LNCaP clone FGC (cell line): ENCODE data around the gene HCFC1R1.

Experiments used
- DNase-seq: peaks from one replicate; pipeline ENCODE4 v3.0.0-alpha.2; 2011; ENCODE audit warnings: low read depth
- H3K4me3 ChIP-seq: 2 replicates; pipeline ENCODE4 v1.5.1; 2011; ENCODE audit warnings: mild to moderate bottlenecking, low read depth, low read length, control low read depth
- CTCF ChIP-seq: IDR thresholded peaks from 2 replicates; pipeline ENCODE4 v1.5.1; 2012; ENCODE audit warnings: mild to moderate bottlenecking; ENCODE audit not compliant: control insufficient read depth, insufficient read depth; ENCODE audit errors: extremely low read depth

Gene HCFC1R1

GRCh38 chr16:3001316-3001715, 22.4 kb downstream of the HCFC1R1 start:
- no peak for TF ChIP-seq CTCF
- DNase-seq: no peak
- H3K4me3 ChIP-seq: no peak overlapping the region

GRCh38 chr16:3000540-3000939, 23.2 kb downstream of the HCFC1R1 start:
- H3K4me3 ChIP-seq: no peak overlapping the region
- no peak for TF ChIP-seq CTCF
- no peak for DNase-seq

GRCh38 chr16:2999929-3000328, 23.8 kb downstream of the HCFC1R1 start:
- no peak for TF ChIP-seq CTCF
- DNase-seq: no peak
- no peak overlapping the region for H3K4me3 ChIP-seq

DNA sequence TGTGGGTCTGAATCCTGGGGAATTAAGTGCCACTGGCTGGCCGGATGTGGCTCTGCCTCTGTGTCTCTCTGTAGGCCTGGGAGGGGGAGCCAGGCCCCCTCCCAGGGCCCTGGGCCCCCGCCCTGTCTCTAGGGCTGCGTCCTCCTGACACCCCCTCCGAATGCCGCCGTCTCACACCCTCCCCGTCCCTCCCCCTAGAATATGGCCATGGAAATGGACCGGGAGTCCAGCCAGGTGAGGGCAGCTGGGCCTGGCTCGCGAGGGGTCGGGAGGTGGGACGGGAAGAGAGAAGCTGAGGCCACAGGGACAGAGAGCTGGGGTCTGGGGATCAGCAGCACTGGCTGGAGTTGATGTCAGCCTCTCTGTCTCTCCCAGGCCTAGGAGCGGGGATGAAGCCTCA, 27.4 kb downstream of the HCFC1R1 start:
- no peak overlapping the region for H3K4me3 ChIP-seq
- no peak for DNase-seq
- no peak for TF ChIP-seq CTCF

- DNase-seq: no peak
- H3K4me3 ChIP-seq: no peak overlapping the region
- TF ChIP-seq CTCF: no peak
These were observed 31.2 kb downstream of the HCFC1R1 start for GRCh38 chr16:2992383-2993081.

GRCh38 chr16:2991566-2992261, 32.0 kb downstream of the HCFC1R1 start:
- TF ChIP-seq CTCF: no peak
- H3K4me3 ChIP-seq: no peak overlapping the region
- no peak for DNase-seq
